Gastroesophageal sphincter (tissue), 3 donors: ENCODE measurements around the gene NEDD1.

ENCODE experiments used
- EP300 ChIP-seq: sonication (generic); formaldehyde crosslinking; IDR thresholded peaks from one replicate; pipeline ENCODE4 v1.6.1; 2017; ENCODE audit warnings: antibody characterized with exemption, mild to moderate bottlenecking
- POLR2A ChIP-seq, 2 donors: fragments of 450-650 bp; IDR thresholded peaks; one replicate each; pipeline ENCODE4 v1.6.1; 2017; ENCODE audit warnings: antibody characterized with exemption in 2 of 2, mild to moderate bottlenecking in 2 of 2, moderate library complexity in 1 of 2
- POLR2AphosphoS5 ChIP-seq: sonication (generic); formaldehyde crosslinking; IDR thresholded peaks from one replicate; pipeline ENCODE4 v1.6.1; 2017; ENCODE audit warnings: antibody characterized with exemption
- TF ChIP-seq, protein P1 (sequence below), 4 experiments: fragments of 200-600 bp in 2 of 4; fragments of 450-650 bp in 2 of 4; sonication (generic) in 1 of 4; IDR thresholded peaks; one replicate each; pipeline ENCODE4 v1.5.1; 2017 to 2019; ENCODE audit warnings: antibody characterized with exemption in 4 of 4, mild to moderate bottlenecking in 2 of 4, moderate library complexity in 2 of 4

DNA sequence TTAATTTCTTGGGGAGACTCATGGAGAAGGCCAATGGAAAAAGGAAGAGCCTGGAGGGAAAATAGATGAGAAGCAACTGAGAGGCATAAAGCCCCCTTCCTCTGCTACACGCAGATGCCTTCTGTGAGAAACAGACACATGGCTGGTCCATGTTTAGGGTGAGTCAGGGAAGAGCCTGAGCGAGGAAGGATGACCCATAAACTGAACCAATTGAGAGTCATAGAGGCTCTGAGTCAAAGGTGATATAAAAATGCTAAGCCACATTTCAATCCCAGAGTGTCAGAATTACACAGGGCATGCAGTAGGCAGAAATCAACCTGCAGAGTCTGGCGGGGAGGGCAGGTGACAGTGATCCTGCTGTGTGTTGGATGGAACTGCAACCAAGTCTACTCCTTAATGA is 30.1 kb upstream of the NEDD1 start:
- TF ChIP-seq, protein P1, sequence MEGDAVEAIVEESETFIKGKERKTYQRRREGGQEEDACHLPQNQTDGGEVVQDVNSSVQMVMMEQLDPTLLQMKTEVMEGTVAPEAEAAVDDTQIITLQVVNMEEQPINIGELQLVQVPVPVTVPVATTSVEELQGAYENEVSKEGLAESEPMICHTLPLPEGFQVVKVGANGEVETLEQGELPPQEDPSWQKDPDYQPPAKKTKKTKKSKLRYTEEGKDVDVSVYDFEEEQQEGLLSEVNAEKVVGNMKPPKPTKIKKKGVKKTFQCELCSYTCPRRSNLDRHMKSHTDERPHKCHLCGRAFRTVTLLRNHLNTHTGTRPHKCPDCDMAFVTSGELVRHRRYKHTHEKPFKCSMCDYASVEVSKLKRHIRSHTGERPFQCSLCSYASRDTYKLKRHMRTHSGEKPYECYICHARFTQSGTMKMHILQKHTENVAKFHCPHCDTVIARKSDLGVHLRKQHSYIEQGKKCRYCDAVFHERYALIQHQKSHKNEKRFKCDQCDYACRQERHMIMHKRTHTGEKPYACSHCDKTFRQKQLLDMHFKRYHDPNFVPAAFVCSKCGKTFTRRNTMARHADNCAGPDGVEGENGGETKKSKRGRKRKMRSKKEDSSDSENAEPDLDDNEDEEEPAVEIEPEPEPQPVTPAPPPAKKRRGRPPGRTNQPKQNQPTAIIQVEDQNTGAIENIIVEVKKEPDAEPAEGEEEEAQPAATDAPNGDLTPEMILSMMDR (IDR thresholded peaks at IDR 0.05): no peak
- TF ChIP-seq POLR2AphosphoS5 (no peak), POLR2A (IDR thresholded peaks at IDR 0.05) (no peak), EP300 (no peak)
